Fibroblast of gingiva (primary cell): ENCODE results near the gene NPEPPS.

ENCODE experiments used
- DNase-seq: peaks from one replicate; pipeline ENCODE4 v3.0.0-alpha.2; 2011; ENCODE audit warnings: low read depth

The NPEPPS gene

DNA sequence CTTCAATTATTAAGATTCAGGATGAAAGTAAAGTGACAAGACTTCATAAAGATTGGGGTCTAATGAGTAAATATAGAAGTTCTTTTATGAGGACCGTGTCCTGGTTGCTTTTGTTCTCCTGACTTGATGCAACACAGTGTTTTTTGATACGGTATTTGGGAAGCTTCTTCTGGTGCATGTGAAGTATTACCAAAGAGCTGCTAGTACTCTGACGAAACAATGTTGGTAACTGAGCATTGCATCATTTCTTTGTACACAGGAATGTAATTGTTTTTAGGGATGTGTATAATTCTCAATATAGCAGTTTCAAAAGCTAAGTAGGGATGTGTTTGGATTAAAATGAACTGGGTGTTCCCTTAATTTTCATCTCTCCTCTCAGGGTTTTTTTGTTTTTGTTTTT is 134.7 kb downstream of the NPEPPS start:
- peak; percentile 90 for DNase-seq

DNA sequence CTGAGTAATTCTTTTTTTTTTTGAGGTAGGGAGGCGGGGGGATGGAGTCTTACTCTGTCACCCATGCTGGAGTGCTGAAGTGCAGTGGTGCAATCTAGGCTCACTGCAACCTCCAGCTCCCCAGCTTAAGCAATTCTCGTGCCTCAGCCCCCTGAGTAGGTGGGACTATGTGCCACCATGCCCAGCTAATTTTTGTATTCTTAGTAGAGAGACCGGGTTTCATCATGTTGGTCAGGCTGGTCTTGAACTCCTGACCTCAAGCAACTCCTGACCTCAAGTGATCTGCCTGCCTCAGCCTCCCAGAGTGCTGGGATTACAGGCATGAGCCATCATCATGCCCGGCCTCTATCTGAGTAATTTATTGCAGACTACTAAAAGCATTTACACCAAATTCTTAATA is 138.2 kb downstream of the NPEPPS start:
- DNase-seq: peak; percentile 26

DNA sequence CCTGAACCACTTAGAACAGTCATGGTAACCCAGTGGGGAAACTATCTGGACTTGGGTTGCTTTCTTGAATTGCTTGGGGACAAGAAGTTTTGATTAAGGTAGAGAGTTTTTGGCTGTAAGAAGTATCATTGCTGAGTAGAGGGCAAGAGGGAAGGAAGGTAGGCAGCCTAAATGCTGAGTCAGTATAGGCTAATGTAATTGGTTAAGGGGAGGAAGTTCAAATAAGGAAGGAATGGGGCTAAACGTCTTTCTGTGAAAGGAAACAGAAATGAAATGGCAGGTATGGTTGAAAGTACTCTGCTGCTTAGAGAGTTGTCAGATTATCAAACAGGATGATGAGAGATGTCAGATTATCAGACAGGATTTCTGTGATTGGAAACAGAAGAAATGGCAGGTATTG is 139.2 kb downstream of the NPEPPS start:
- DNase-seq: no peak
